GM12801 (cell line): Measurements from ENCODE around the gene CITED4.

Experiments
- CTCF ChIP-seq: IDR thresholded peaks from one replicate; pipeline ENCODE4 v1.5.1; 2011; ENCODE audit warnings: control low read depth; ENCODE audit not compliant: insufficient read length; ENCODE audit errors: extremely low read depth

The CITED4 gene

GRCh38 chr1:40838045-40838979 is 23.9 kb downstream of the CITED4 start:
- TF ChIP-seq CTCF, result no peak

GRCh38 chr1:40837601-40838000 is 24.6 kb downstream of the CITED4 start:
- TF ChIP-seq CTCF, result no peak

- no peak for TF ChIP-seq CTCF
Measured at GRCh38 chr1:40836283-40836682, 25.9 kb downstream of the CITED4 start.

- TF ChIP-seq CTCF, result no peak
Measured at GRCh38 chr1:40834968-40835545, 27.1 kb downstream of the CITED4 start.

GRCh38 chr1:40833979-40834378 is 28.2 kb downstream of the CITED4 start:
- no peak for TF ChIP-seq CTCF

GRCh38 chr1:40831001-40831732 is 31.0 kb downstream of the CITED4 start:
- TF ChIP-seq CTCF, result no peak

GRCh38 chr1:40830419-40830943 is 31.7 kb downstream of the CITED4 start:
- TF ChIP-seq CTCF, result no peak
